Caco-2 (cell line): ENCODE results near the gene CA7. TPM values are rescaled to one million over a fixed set of nuclear protein-coding genes. Genes with fewer than 3 reads are reported as not detected.

Source experiments
- BruUV-seq: library from RNA; stranded (reverse); fragments of 400-500 nt; replicated peaks from 2 replicates; lab custom pipeline; 2021; lab: Mats Ljungman, UMichigan
- CTCF ChIA-PET: fragments of 300-600 bp; sonication (Branson Sonifier 250); formaldehyde crosslinking; loops from one replicate; lab custom pipeline; 2022; ENCODE audit warnings: antibody characterized with exemption; lab: Charles Lee
- POLR2A ChIA-PET: fragments of 300-600 bp; sonication (Branson Sonifier 250); formaldehyde crosslinking; loops from one replicate; lab custom pipeline; 2022; ENCODE audit warnings: antibody characterized with exemption; lab: Charles Lee
- DNase-seq, 2 experiments: peaks; one replicate each; pipeline versions ENCODE4 v3.0.0 to v3.0.0-alpha.2; 2020 to 2022
- H3K27me3 ChIP-seq: replicated peaks from 2 replicates; pipeline ENCODE4 v1.6.0; 2011; ENCODE audit warnings: low read length; ENCODE audit not compliant: control insufficient read depth, insufficient read depth
- H3K36me3 ChIP-seq: 2 replicates; pipeline ENCODE4 v1.5.1; 2011; ENCODE audit warnings: low read length; ENCODE audit not compliant: control insufficient read depth, insufficient read depth
- H3K4me1 ChIP-seq: fragments of 250-450 bp; sonication (Bioruptor Pico); 2 replicates; pipeline ENCODE4 v1.5.1; 2020; ENCODE audit warnings: mild to moderate bottlenecking
- H3K4me3 ChIP-seq: 2 replicates; pipeline ENCODE4 v1.5.1; 2011; ENCODE audit warnings: low read depth, mild to moderate bottlenecking, control low read depth, low read length
- H3K9me3 ChIP-seq: fragments of 250-450 bp; sonication (Bioruptor Pico); 2 replicates; pipeline ENCODE4 v1.5.1; 2020; ENCODE audit warnings: mild to moderate bottlenecking, moderate library complexity
- H3K27ac Mint-ChIP-seq: one replicate; pipeline ENCODE4 v1.8.0; 2022; ENCODE audit warnings: mixed read lengths; ENCODE audit not compliant: unreplicated experiment
- H3K27me3 Mint-ChIP-seq: one replicate; pipeline ENCODE4 v1.8.0; 2022; ENCODE audit warnings: mixed read lengths; ENCODE audit not compliant: insufficient read depth, unreplicated experiment
- H3K36me3 Mint-ChIP-seq: one replicate; pipeline ENCODE4 v1.8.0; 2022; ENCODE audit warnings: mild to moderate bottlenecking, mixed read lengths; ENCODE audit not compliant: insufficient read depth, unreplicated experiment
- H3K4me1 Mint-ChIP-seq: one replicate; pipeline ENCODE4 v1.8.0; 2022; ENCODE audit warnings: low read depth, mixed read lengths; ENCODE audit not compliant: unreplicated experiment
- H3K4me3 Mint-ChIP-seq: one replicate; pipeline ENCODE4 v1.8.0; 2022; ENCODE audit warnings: mild to moderate bottlenecking, moderate library complexity, mixed read lengths; ENCODE audit not compliant: unreplicated experiment
- H3K9me3 Mint-ChIP-seq: one replicate; pipeline ENCODE4 v1.8.0; 2022; ENCODE audit warnings: mixed read lengths; ENCODE audit not compliant: unreplicated experiment
- intact Hi-C: fragments of 100-400 bp; cut with micrococcal nuclease; formaldehyde crosslinking; loops from one replicate; pipeline ENCODE4 v1.10.0; 2022; ENCODE audit not compliant: unreplicated experiment
- total RNA-seq: library from RNA; stranded (reverse); gene quantifications from 2 replicates; pipeline ENCODE4 v1.2.3, GENCODE V29; 2022
- TF ChIP-seq, protein P1 (sequence below), 2 experiments: fragments of 200-600 bp in 1 of 2; IDR thresholded peaks; 1 replicate in 1 of 2; 2 replicates in 1 of 2; pipeline versions ENCODE4 v1.5.1 to v1.8.0; 2011 to 2022; ENCODE audit warnings: antibody characterized with exemption in 1 of 2, control low read depth in 1 of 2, inconsistent platforms in 1 of 2, low read depth in 1 of 2, low read length in 1 of 2, mild to moderate bottlenecking in 1 of 2, moderate library complexity in 1 of 2; ENCODE audit not compliant: insufficient read depth in 1 of 2, severe bottlenecking in 1 of 2, unreplicated experiment in 1 of 2

Gene CA7
- total RNA-seq, 1 experiment from 2014 or later = 0.68 TPM

DNA sequence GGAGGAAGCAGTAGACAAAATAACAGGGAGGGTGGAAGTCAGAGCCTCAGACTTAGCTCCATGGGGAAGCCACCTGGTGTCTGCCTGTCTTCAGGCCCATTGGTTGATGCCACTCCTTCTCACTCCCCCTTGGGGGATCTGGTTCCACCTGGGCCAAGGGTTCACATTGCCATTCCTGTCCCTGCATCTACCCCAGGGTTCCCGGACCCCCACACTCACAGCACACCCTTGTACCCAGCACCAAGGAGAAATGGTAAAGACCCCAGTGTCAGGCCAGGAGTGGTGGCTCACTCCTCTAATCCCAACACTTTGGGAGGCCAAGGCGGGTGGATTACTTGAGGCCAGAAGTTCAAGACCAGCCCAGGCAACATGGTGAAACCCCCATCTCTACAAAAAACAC, 1.0 kb upstream of the CA7 start:
- peaks cover 13% of the 10 kb centered on the region for H3K27me3 Mint-ChIP-seq
- no peak overlapping the region for H3K27ac Mint-ChIP-seq
- Histone ChIP-seq H3K4me3 (no peak overlapping the region), H3K4me1 (peaks cover 19% of the 10 kb centered on the region), H3K36me3 (no peaks in the 10 kb centered on the region), H3K9me3 (no peaks in the 10 kb centered on the region), H3K27me3 (no peaks in the 10 kb centered on the region; the same call in 1 of the 2 replicates)
- peaks cover 7% of the 10 kb centered on the region for H3K9me3 Mint-ChIP-seq
- ChIA-PET CTCF (interaction anchor here (0.6 to 3.4 kb wide), 4 partner anchors 13 to 25 kb away, joined by 3 to 26 read pairs (median 8); partner anchors contain the start of gene NAE1), POLR2A (no interaction called here)
- intact Hi-C loops = no loop called here
- TF ChIP-seq, protein P1, sequence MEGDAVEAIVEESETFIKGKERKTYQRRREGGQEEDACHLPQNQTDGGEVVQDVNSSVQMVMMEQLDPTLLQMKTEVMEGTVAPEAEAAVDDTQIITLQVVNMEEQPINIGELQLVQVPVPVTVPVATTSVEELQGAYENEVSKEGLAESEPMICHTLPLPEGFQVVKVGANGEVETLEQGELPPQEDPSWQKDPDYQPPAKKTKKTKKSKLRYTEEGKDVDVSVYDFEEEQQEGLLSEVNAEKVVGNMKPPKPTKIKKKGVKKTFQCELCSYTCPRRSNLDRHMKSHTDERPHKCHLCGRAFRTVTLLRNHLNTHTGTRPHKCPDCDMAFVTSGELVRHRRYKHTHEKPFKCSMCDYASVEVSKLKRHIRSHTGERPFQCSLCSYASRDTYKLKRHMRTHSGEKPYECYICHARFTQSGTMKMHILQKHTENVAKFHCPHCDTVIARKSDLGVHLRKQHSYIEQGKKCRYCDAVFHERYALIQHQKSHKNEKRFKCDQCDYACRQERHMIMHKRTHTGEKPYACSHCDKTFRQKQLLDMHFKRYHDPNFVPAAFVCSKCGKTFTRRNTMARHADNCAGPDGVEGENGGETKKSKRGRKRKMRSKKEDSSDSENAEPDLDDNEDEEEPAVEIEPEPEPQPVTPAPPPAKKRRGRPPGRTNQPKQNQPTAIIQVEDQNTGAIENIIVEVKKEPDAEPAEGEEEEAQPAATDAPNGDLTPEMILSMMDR (IDR thresholded peaks at IDR 0.05; ENCODE audit: insufficient read depth in 1 of 2, low read depth in 1 of 2, low read length in 1 of 2, severe bottlenecking in 1 of 2, unreplicated experiment in 1 of 2) = no peak
- peak overlapping the region; percentile 68 for H3K4me3 Mint-ChIP-seq
- H3K36me3 Mint-ChIP-seq = no peaks in the 10 kb centered on the region
- DNase-seq = no peak
- H3K4me1 Mint-ChIP-seq = peaks cover 19% of the 10 kb centered on the region
- BruUV-seq = no TSS peak

DNA sequence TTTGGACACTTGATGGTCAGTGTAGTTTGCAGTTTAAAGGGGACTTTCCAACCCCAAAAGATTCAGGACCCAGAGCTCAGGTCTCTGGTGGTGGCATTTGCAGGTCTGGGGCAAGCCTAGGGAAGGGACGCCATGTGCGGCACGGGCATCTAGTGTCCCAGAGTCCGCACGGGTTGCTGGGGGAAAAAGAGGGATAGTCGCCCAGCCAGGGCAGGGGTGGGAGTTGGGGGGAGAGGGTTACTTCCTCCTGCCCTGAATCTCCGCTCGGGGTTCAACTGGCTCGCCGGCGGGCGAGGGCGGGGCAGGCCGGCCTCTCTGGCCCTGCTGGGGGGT, 239 bp upstream of the CA7 start:
- peaks cover 21% of the 10 kb centered on the region for H3K4me1 Mint-ChIP-seq
- no peaks in the 10 kb centered on the region for H3K9me3 ChIP-seq
- no peak for DNase-seq
- intact Hi-C loops = no loop called here
- H3K27me3 Mint-ChIP-seq = peaks cover 13% of the 10 kb centered on the region
- no TSS peak for BruUV-seq
- H3K4me1 ChIP-seq = peaks cover 23% of the 10 kb centered on the region
- no peaks in the 10 kb centered on the region; the same call in 1 of the 2 replicates for H3K27me3 ChIP-seq
- H3K4me3 Mint-ChIP-seq = peak overlapping the region; percentile 68
- no peaks in the 10 kb centered on the region for H3K9me3 Mint-ChIP-seq
- H3K36me3 Mint-ChIP-seq = no peaks in the 10 kb centered on the region
- TF ChIP-seq, protein P1 (IDR thresholded peaks at IDR 0.05; ENCODE audit: insufficient read depth in 1 of 2, low read depth in 1 of 2, low read length in 1 of 2, severe bottlenecking in 1 of 2, unreplicated experiment in 1 of 2) = no peak
- ChIA-PET CTCF (interaction anchor here (1.6 to 3.4 kb wide), 2 partner anchors 13 to 24 kb away, joined by 10 to 26 read pairs; partner anchors contain the start of gene NAE1), POLR2A (no interaction called here)
- no peak overlapping the region for H3K27ac Mint-ChIP-seq
- no peaks in the 10 kb centered on the region for H3K36me3 ChIP-seq
- peak overlapping the region; percentile 43 for H3K4me3 ChIP-seq

DNA sequence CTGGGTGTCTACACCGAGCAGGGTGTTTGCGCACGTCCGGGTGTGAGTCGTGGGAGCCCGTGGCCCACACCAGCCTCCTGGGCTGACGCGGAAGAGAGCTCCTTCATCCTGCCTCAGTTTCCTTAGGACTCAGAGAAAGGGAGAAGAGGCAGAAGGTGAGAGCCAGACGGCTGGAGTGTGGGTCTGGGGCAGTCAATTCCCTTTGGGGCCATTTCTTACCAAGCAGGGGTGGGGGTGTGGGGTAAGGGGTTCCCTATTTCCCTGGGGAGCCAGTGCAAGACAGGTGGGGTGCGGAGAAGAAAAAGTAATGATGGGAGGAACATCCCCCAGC, 831 bp downstream of the CA7 start:
- peak overlapping the region; percentile 68 for H3K4me3 Mint-ChIP-seq
- no peak overlapping the region for H3K27ac Mint-ChIP-seq
- peaks cover 13% of the 10 kb centered on the region for H3K27me3 Mint-ChIP-seq
- no peaks in the 10 kb centered on the region for H3K36me3 Mint-ChIP-seq
- peak overlapping the region; percentile 43 for H3K4me3 ChIP-seq
- intact Hi-C loops = no loop called here
- CTCF ChIA-PET = interaction anchor here (1.6 to 5.3 kb wide), 2 partner anchors 14 to 23 kb away, joined by 10 to 45 read pairs; partner anchors contain the start of gene NAE1
- POLR2A ChIA-PET = no interaction called here
- H3K36me3 ChIP-seq = no peaks in the 10 kb centered on the region
- DNase-seq = peak in 1 of 2 experiments; percentile 19
- H3K9me3 ChIP-seq = no peaks in the 10 kb centered on the region
- TF ChIP-seq, protein P1 (IDR thresholded peaks at IDR 0.05; ENCODE audit: insufficient read depth in 1 of 2, low read depth in 1 of 2, low read length in 1 of 2, severe bottlenecking in 1 of 2, unreplicated experiment in 1 of 2) = no peak
- H3K27me3 ChIP-seq = no peaks in the 10 kb centered on the region; the same call in 1 of the 2 replicates
- no TSS peak for BruUV-seq
- H3K9me3 Mint-ChIP-seq = no peaks in the 10 kb centered on the region
- peaks cover 23% of the 10 kb centered on the region for H3K4me1 ChIP-seq
- H3K4me1 Mint-ChIP-seq = peaks cover 21% of the 10 kb centered on the region
